8988T (cell line): ENCODE measurements around the gene CRELD2.

Experiments used
- DNase-seq: peaks from one replicate; pipeline ENCODE4 v3.0.0; 2011

The CRELD2 gene, protein sequence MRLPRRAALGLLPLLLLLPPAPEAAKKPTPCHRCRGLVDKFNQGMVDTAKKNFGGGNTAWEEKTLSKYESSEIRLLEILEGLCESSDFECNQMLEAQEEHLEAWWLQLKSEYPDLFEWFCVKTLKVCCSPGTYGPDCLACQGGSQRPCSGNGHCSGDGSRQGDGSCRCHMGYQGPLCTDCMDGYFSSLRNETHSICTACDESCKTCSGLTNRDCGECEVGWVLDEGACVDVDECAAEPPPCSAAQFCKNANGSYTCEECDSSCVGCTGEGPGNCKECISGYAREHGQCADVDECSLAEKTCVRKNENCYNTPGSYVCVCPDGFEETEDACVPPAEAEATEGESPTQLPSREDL

DNA sequence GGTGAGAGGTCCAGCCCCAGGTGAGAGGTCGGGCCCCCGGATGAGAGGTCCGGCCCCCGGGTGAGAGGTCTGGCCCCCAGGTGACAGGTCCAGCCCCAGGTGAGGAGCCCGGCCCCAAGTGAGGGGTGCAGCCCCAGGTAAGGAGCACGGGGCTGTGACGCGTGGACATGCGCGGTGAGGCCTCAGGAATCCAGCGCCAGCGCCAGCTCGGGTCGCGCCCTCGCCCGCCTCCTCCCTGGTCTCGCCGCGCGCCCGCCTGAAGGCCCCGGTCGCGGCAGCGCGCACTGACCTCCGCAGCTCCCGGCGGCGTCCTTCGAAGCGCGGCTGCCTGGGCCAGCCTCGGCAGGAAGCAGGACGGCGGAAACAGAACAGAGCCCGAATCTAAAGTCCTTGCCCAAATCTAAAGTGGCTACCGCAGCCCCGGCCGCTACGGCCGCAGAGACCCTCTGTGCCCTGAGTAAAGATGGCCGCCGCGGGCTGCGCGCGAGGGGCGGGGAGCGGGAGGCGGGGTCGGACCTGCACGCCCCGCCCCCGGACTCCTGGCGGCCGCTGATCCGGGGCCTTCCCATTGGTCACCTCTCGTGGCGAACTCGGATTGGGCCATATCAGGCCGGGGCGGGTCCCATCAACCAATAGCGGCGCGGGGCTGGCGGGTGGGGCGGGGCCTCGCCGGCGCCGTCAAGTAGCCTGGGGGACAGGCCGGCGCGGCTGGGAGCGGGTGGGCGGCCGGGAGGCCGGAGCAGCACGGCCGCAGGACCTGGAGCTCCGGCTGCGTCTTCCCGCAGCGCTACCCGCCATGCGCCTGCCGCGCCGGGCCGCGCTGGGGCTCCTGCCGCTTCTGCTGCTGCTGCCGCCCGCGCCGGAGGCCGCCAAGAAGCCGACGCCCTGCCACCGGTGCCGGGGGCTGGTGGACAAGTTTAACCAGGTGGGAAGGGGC is at the start of gene CRELD2, which contains the start of gene ALG12:
CRELD2 (plus strand) TSS at position 661 of the 937 bp plus-strand sequence; CDS start at position 797, 136 bp downstream.
ALG12 (minus strand) TSS at position 465 of the 937 bp plus-strand sequence. CDS start 4,673 bp downstream, outside the sequence.
- DNase-seq: peak; percentile 93

- DNase-seq: no peak
Observed at GRCh38 chr22:49869086-49869830, 49.2 kb upstream of the CRELD2 start.

DNA sequence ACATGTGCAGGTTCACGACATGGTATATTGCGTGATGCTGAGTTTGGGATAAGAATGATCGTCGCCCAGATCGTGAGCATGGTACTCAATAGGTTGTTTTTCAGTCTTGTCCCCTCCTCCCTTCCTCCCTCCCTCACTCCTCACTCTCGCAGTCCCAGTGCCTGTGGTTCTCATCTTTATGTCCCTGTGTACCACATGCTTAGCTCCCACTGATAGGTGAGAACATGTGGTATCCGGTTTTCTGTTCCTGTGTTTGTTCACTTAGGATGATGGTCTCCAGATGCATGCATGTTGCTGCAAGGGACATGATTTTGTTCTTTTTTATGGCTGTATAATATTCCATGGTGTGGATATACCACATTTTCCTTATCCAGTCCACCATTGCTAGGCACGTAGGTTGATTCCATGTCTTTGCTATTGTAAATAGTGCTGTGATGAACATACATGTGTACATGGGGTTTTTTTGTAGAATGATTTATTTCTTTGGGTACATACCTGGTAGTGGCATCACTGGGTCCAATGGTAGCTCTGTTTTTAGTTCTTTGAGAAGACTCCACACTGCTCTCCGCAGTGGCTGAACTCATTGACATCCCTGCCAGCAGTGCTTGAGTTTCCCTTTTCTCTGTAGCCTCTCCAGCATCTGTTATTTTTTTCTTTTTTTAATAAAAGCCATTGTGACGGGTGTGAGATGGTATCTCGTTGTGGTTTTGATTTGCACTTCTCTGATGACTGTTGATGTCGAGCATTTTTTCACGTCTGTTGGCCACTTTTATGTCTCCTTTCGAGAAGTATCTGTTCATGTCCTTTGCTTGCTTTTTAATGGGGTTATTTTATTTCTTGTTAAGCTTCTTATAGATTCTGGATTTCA is 48.4 kb upstream of the CRELD2 start:
- no peak for DNase-seq

GRCh38 chr22:49871482-49871881 is 47.0 kb upstream of the CRELD2 start:
- no peak for DNase-seq

DNA sequence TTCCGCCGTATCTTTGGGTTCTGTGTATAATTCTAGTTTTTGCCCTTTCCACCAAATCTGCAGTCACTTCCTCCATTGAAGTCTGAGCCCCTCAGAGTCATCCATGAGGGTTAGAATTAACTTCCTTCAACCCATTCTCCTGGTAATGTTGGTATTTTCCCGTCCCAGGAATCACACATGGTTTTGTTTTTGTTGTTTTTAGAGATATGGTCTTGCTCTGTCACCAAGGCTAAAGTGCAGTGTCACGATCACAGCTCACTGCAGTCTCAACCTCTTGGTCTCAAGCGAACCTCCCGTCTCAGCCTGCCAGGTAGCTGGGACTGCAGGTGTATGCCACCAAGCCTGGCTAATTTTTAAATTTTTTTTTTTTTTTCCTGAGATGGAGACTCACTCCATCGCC is 46.1 kb upstream of the CRELD2 start:
- DNase-seq: no peak

DNA sequence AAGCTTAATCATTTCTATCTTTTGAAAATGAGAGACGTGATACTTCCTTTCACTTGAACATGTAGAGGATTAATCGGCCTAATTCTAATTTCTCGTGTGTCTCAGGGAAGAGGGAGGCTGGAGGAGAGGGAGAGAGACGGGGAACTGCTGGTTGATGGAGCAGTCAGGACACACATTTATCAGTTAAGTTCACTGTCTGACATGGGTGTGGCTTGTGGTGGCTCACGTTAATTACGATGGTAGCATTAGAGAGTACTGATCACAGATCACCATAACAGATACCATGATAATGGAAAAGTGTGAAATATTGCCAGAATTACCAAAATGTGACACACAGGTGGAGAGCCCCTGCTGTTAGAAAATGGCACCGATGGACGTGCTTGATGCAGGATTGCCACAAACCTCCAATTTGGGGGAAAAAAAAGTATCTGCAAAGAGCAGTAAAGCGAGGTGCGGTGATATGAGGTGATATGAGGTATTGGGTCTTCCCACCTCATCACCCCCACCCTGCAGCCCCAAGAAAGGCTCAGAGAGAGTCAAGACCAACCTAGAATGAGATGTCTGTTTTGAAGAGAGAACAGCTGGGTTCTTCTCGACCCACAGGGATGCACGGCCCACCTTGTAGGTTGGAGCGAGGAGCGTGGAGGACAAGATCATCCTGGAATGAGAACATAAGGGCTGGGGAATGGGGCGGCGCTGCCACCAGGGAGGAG is 45.0 kb upstream of the CRELD2 start:
- DNase-seq: no peak

- DNase-seq: no peak
Observed at GRCh38 chr22:49877642-49878041, 40.8 kb upstream of the CRELD2 start.

GRCh38 chr22:49878206-49878605 is 40.2 kb upstream of the CRELD2 start:
- no peak for DNase-seq

DNA sequence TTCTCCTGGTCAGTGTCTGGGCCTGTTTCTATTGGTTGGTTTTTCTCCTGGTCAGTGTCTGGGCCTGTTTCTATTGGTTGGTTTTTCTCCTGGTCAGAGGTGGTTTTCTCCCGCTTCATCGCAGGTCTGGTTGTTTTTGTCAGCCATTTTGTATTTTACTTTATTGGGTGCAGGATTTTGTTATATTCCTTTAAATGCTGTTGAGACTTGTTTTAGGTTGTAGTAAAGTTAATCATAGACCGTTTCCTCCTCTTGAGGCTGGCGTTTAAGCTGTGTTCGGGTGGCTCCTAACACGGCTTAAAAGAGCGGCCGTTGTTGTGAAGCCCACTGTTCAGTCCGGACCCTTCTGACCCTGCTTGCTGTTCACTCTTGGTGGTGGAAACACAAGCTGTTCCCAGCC is 38.6 kb upstream of the CRELD2 start:
- DNase-seq: no peak

- no peak for DNase-seq
Observed at GRCh38 chr22:49880281-49880680, 38.2 kb upstream of the CRELD2 start.

- DNase-seq: no peak
Observed at GRCh38 chr22:49881856-49882255, 36.6 kb upstream of the CRELD2 start.

- DNase-seq: no peak
Observed at GRCh38 chr22:49882519-49883293, 35.7 kb upstream of the CRELD2 start.

GRCh38 chr22:49883294-49883640 is 35.2 kb upstream of the CRELD2 start:
- no peak for DNase-seq

DNA sequence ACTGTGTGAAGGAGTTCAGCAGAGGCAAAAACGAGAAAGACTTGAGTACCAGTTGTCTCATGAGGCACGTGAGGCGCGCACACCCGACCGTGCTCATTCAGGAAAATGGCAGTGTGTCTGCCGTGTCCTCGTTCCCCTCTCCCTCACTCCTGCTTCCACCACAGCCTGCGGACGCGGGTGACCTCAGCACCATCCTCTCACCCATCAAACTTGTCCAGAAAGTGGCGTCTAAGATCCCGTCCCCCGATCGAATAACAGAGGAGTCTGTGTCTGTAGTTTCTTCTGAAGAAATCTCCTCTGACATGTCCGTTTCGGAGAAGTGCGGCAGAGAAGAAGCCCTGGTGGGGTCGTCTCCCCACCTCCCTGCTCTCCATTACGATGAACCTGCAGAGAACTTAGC is 34.4 kb upstream of the CRELD2 start:
- DNase-seq: no peak

GRCh38 chr22:49884503-49885260 is 33.8 kb upstream of the CRELD2 start:
- no peak for DNase-seq

DNA sequence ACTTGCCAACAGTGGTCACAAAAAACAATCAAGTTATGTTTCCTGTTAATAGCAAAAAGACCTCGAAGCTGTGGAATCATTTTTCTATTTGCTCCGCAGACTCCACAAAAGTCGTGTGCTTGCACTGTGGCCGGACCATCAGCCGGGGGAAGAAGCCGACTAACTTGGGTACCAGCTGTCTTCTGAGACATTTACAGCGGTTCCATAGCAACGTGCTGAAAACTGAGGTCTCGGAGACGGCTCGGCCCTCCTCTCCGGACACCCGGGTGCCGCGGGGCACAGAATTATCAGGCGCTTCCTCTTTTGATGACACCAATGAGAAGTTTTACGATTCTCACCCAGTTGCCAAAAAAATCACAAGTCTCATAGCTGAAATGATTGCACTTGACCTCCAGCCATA is 33.2 kb upstream of the CRELD2 start:
- DNase-seq: no peak

DNA sequence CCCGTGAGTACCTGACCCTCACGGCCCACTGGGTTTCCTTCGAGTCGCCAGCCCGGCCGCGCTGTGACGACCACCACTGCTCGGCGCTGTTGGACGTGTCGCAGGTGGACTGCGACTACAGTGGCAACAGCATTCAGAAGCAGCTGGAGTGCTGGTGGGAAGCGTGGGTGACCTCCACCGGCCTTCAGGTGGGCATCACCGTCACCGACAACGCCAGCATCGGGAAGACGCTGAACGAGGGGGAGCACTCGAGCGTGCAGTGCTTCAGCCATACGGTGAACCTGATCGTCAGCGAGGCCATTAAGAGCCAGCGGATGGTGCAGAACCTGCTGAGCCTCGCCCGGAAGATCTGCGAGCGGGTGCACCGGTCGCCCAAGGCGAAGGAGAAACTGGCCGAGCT is 32.6 kb upstream of the CRELD2 start:
- no peak for DNase-seq

- no peak for DNase-seq
Observed at GRCh38 chr22:49886346-49887063, 31.9 kb upstream of the CRELD2 start.

DNA sequence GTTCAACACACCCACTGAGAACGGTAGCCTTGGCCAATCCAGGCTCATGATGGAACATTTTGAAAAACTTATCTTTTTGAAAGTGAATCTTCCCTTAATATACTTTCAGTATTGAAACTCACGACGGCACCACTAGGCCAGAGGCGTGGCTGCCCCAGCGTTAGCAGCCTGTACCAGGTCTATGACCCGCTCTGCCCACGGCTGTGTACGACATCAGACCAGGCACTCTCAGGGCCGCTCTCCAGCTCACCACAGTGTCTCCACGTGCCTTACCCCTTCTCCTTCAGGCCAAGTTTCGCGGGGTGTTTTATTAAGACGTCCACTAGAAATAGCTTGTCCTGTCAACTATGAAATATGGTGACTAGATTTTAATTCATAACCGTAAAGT is 31.4 kb upstream of the CRELD2 start:
- DNase-seq: no peak
